SK-N-MC (cell line): Measurements from ENCODE around the gene PPP1R15B.

ENCODE experiments used
- DNase-seq: peaks from one replicate; pipeline ENCODE4 v3.0.0-alpha.2; 2011; ENCODE audit warnings: low read depth, low spot score
- H3K27ac ChIP-seq: fragments of 200-600 bp; sonication (generic); 2 replicates; pipeline ENCODE4 v1.5.1; 2016; ENCODE audit warnings: mixed run types
- H3K36me3 ChIP-seq: fragments of 200-600 bp; sonication (generic); 2 replicates; pipeline ENCODE4 v1.6.1; 2017; ENCODE audit warnings: antibody characterized with exemption, low read length, mixed read lengths; ENCODE audit not compliant: insufficient read depth
- H3K4me3 ChIP-seq: fragments of 200-600 bp; sonication (generic); 2 replicates; pipeline ENCODE4 v1.5.1; 2016
- H3K9ac ChIP-seq: fragments of 200-600 bp; sonication (generic); 2 replicates; pipeline ENCODE4 v1.8.0; 2017; ENCODE audit warnings: mixed run types, mixed read lengths; ENCODE audit not compliant: insufficient read length
- H3K9me3 ChIP-seq: fragments of 200-600 bp; sonication (generic); 2 replicates; pipeline ENCODE4 v1.6.1; 2017; ENCODE audit warnings: low read depth, mild to moderate bottlenecking, antibody characterized with exemption, low read length, moderate library complexity, mixed read lengths
- EZH2 ChIP-seq: fragments of 200-600 bp; sonication (generic); IDR thresholded peaks from one replicate; pipeline ENCODE4 v1.6.1; 2017; ENCODE audit warnings: antibody characterized with exemption
- FOXP2 ChIP-seq: optimal IDR thresholded peaks from 2 replicates; pipeline ENCODE3; 2011; ENCODE audit warnings: mild to moderate bottlenecking, moderate library complexity; ENCODE audit not compliant: insufficient read depth; ENCODE audit errors: extremely low read length, control extremely low read depth
- POLR2AphosphoS5 ChIP-seq: IDR thresholded peaks from 2 replicates; pipeline ENCODE4 v1.6.1; 2012; ENCODE audit warnings: mild to moderate bottlenecking, low read depth, low read length, borderline replicate concordance

The PPP1R15B gene

GRCh38 chr1:204453141-204453772 is 41.6 kb upstream of the PPP1R15B start:
- no peak for TF ChIP-seq EZH2
- peak; percentile 58 for TF ChIP-seq FOXP2
- peak; percentile 42; the same call in 1 of the 2 replicates for TF ChIP-seq POLR2AphosphoS5
- DNase-seq = peak; percentile 66
- no peak overlapping the region for H3K9ac ChIP-seq

DNA sequence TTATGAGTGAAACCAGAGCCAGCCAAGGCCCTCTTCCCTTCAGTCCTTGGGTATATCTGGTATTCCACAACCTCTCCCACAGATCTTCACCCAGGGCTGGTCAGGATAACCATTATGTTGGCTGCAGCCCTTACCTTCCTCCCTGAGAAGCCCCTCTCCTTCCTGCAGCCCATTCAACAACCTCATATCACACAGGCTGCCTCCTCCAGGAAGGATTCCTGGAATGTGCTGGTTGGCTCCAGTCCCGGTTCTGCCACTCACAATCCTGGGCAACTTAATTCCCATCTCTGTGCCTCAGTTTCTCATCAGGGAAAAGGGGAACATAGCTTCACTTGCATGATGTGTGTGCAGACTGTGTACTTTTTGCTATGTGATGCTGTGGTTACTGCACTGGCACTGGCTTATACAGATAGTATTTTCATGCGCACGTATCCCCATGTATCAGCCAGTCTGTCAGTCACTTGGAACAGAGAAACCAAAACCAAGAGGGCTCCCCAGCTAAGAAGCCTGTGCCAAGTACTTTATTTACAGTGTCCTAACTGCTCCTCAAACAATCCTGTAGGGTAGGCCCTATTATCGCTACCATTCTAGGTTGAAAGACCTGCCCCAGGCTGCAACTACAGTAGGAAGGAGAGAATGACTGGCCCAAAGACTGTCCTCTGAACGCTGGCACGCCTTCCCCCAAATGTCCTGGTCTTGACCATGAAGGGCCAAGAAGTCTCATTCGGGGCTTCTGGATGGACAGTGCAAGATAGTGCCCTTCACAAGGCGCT is 39.9 kb upstream of the PPP1R15B start:
- no peak for DNase-seq
- Histone ChIP-seq H3K9ac (no peak overlapping the region), H3K9me3 (no peaks in the 10 kb centered on the region), H3K27ac (no peak overlapping the region), H3K4me3 (no peak overlapping the region), H3K36me3 (no peaks in the 10 kb centered on the region; the same call in 1 of the 2 replicates)
- TF ChIP-seq EZH2 (no peak), FOXP2 (no peak), POLR2AphosphoS5 (no peak)

More at GRCh38 chr1:204453141-204453772, 41.6 kb upstream of the PPP1R15B start:
- no peaks in the 10 kb centered on the region; the same call in 1 of the 2 replicates for H3K36me3 ChIP-seq
- no peaks in the 10 kb centered on the region for H3K9me3 ChIP-seq
- H3K27ac ChIP-seq = no peak overlapping the region
- H3K4me3 ChIP-seq = peak overlapping the region; percentile 4; the same call in 1 of the 2 replicates

DNA sequence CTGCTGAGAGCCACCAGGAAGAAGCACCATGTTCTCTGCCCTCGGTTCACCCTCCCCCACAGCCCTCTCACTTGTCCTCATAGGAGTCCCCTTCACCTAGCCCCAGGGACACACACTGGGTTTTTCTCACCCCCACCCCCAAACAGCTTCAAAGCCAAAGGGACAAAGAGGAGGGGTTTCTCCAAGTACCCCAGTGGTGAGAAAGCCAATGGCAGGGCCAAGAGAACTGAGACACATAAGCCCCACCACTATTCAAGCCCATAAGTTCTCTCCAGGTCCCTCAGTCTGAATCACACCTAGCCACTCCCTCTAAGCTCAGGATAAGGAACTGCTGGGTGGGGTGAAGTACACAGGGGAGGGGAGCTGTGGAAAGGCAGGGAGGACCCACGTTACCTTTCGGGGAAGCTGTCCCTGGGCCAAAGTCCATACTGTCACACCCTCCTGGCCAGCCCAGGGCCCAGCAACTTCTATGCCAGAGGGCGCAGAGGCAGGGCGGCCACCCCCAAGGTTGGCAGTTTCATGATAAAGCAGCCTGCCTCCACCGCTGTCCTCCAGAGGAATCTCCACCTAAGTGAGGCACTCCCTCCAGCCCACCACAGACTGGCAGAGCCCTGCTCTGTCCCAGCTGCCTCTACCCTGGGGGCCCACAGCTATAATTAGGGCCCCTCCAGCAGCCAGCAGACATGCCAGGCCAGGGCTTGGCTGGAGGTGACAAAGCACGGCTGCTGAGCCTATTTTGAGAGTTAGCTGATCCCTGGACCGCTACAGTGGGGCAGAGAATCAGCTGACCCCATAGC is 39.0 kb upstream of the PPP1R15B start:
- Histone ChIP-seq H3K27ac (no peak overlapping the region), H3K4me3 (no peak overlapping the region), H3K9me3 (no peaks in the 10 kb centered on the region), H3K36me3 (no peaks in the 10 kb centered on the region; the same call in 1 of the 2 replicates), H3K9ac (no peak overlapping the region)
- no peak for DNase-seq
- TF ChIP-seq FOXP2 = no peak
- no peak for TF ChIP-seq EZH2
- TF ChIP-seq POLR2AphosphoS5 = no peak

GRCh38 chr1:204449678-204450280 is 38.2 kb upstream of the PPP1R15B start:
- no peak for DNase-seq
- TF ChIP-seq EZH2 (no peak), POLR2AphosphoS5 (no peak), FOXP2 (no peak)
- Histone ChIP-seq H3K9me3 (no peaks in the 10 kb centered on the region), H3K9ac (no peak overlapping the region), H3K36me3 (no peaks in the 10 kb centered on the region), H3K27ac (no peak overlapping the region), H3K4me3 (no peak overlapping the region)

DNA sequence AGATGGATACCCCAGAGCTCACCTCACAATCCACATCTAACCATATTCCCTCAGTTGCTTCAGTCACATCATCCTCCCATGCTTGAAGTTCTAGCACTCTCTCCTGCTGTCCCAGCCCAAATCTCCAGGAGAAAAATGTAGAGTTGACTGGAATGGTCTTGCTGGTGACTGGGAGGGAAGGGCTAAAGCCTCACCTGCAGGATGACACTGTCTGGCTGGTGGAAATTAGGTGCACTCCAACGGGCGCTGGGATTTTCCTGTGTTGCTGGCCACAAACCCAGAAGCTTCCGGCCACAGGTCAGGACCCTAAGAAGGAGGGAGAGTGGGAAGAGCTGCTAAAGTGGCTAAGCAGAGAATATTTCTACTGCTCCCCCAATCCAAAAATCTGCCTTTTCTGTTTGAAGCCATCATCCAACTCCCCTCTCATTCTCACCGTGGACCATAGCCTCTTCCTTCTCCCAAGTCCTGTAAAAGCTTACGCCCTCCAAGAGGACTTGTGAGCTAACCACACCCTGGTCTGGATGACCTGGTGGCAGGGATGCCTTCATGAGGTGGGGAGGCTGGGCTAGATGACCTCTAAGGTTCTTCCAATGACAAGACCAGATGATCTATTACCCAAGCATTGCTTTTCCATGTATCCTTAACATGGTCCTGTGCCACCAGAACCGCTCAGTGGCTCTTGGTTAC is 37.5 kb upstream of the PPP1R15B start:
- Histone ChIP-seq H3K9me3 (no peaks in the 10 kb centered on the region), H3K9ac (no peak overlapping the region), H3K4me3 (no peak overlapping the region), H3K27ac (no peak overlapping the region), H3K36me3 (peaks cover 1% of the 10 kb centered on the region; the same call in 1 of the 2 replicates)
- no peak for DNase-seq
- no peak for TF ChIP-seq POLR2AphosphoS5
- no peak for TF ChIP-seq FOXP2
- TF ChIP-seq EZH2 = no peak

DNA sequence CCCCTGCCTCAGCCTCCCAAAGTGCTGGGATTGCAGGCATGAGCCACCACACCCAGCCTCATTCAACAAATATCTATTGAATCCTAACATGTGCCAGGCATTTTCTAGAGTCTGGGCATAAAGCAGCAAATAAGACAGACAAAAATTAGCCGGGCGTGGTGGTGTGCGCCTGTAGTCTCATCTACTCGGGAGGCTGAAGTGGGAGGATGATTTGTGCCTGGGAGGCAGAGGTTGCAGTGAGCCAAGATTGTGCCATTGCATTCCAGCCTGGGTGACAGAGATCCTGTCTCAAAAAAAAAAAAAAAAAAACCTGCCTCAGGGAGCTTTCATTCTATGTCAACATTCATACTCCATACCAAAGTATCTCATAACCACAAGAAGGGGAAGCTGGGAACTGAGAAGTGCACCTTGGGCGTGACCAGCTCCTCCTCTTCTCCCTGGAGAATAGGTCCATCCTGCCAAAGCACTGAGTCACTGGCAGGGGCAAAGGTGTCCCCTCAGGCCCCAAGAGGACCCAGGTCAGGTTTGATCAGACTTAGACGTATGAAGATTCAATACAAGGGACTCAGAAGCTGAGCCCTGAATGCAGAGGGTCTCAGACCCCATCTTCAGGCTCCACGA is 36.8 kb upstream of the PPP1R15B start:
- no peak for TF ChIP-seq FOXP2
- TF ChIP-seq EZH2 = no peak
- TF ChIP-seq POLR2AphosphoS5 = no peak
- DNase-seq = no peak
- H3K27ac ChIP-seq = no peak overlapping the region
- no peak overlapping the region for H3K9ac ChIP-seq
- H3K36me3 ChIP-seq = peaks cover 8% of the 10 kb centered on the region; the same call in 1 of the 2 replicates
- H3K4me3 ChIP-seq = no peak overlapping the region
- no peaks in the 10 kb centered on the region for H3K9me3 ChIP-seq

DNA sequence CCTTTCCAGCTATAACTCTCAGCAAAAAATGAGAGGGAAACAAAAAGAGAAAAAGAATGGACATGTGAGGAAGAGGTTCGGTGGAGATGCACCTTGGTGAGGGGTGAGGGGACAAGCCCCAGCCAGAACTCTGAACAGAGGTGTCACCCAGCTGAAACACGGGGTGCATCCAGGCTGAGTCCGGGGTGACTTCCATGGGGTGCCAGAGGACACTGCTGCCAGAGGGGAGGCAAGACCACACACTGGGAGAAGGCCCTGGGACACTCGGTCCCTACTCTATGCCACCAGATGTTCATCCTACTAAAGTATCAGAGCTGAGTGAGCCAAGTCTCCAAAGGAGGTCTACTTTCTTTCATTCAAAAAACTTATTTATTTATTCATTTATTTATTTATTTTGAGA is 36.1 kb upstream of the PPP1R15B start:
- DNase-seq = no peak
- no peak overlapping the region for H3K9ac ChIP-seq
- H3K9me3 ChIP-seq = no peaks in the 10 kb centered on the region
- no peak overlapping the region for H3K4me3 ChIP-seq
- no peak overlapping the region for H3K27ac ChIP-seq
- H3K36me3 ChIP-seq = peaks cover 11% of the 10 kb centered on the region; the same call in 1 of the 2 replicates
- TF ChIP-seq FOXP2 (no peak), POLR2AphosphoS5 (no peak), EZH2 (no peak)

GRCh38 chr1:204447190-204447589 is 35.6 kb upstream of the PPP1R15B start:
- H3K36me3 ChIP-seq = peaks cover 11% of the 10 kb centered on the region; the same call in 1 of the 2 replicates
- no peaks in the 10 kb centered on the region for H3K9me3 ChIP-seq
- no peak for DNase-seq
- H3K4me3 ChIP-seq = no peak overlapping the region
- H3K27ac ChIP-seq = no peak overlapping the region
- TF ChIP-seq POLR2AphosphoS5 (no peak), EZH2 (no peak), FOXP2 (no peak)
- no peak overlapping the region for H3K9ac ChIP-seq
